GM13976 (cell line): ENCODE results near the gene CCR9.

Experiments used
- DNase-seq: peaks from one replicate; pipeline ENCODE4 v3.0.0; 2012; ENCODE audit warnings: low spot score
- in situ Hi-C: fragments of 300-500 bp; cut with MboI; formaldehyde crosslinking; loops from one replicate; pipeline ENCODE4 v1.12.0; 2022; ENCODE audit warnings: low sequenced_read_pairs, mixed read lengths, inconsistent platforms; ENCODE audit not compliant: unreplicated experiment
- TF ChIP-seq, protein P1 (sequence below): IDR thresholded peaks from 2 replicates; pipeline ENCODE4 v1.5.1; 2012; ENCODE audit warnings: borderline replicate concordance, mild to moderate bottlenecking; ENCODE audit not compliant: insufficient read depth; ENCODE audit errors: extremely low read depth, missing control alignments, control extremely low read depth

Gene CCR9

DNA sequence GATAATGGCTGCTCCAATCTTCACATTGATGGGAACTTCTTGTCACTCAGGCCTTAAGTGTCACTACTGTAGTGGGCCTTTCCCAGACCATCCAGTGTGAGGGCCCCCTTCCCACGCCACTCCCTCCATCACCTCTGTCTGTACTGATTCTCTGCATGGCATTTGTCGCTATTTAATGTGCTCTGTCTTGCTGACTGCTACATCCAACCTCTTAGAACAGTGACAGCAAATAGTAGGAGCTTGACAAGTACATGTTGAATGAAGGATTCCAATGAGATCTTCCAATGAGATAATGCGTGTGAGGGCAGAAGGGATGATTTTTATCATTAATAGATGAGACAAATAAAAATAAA, 5.6 kb upstream of the CCR9 start:
- TF ChIP-seq, protein P1, sequence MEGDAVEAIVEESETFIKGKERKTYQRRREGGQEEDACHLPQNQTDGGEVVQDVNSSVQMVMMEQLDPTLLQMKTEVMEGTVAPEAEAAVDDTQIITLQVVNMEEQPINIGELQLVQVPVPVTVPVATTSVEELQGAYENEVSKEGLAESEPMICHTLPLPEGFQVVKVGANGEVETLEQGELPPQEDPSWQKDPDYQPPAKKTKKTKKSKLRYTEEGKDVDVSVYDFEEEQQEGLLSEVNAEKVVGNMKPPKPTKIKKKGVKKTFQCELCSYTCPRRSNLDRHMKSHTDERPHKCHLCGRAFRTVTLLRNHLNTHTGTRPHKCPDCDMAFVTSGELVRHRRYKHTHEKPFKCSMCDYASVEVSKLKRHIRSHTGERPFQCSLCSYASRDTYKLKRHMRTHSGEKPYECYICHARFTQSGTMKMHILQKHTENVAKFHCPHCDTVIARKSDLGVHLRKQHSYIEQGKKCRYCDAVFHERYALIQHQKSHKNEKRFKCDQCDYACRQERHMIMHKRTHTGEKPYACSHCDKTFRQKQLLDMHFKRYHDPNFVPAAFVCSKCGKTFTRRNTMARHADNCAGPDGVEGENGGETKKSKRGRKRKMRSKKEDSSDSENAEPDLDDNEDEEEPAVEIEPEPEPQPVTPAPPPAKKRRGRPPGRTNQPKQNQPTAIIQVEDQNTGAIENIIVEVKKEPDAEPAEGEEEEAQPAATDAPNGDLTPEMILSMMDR, result no peak
- no peak for DNase-seq
- in situ Hi-C loops, result no loop called here

DNA sequence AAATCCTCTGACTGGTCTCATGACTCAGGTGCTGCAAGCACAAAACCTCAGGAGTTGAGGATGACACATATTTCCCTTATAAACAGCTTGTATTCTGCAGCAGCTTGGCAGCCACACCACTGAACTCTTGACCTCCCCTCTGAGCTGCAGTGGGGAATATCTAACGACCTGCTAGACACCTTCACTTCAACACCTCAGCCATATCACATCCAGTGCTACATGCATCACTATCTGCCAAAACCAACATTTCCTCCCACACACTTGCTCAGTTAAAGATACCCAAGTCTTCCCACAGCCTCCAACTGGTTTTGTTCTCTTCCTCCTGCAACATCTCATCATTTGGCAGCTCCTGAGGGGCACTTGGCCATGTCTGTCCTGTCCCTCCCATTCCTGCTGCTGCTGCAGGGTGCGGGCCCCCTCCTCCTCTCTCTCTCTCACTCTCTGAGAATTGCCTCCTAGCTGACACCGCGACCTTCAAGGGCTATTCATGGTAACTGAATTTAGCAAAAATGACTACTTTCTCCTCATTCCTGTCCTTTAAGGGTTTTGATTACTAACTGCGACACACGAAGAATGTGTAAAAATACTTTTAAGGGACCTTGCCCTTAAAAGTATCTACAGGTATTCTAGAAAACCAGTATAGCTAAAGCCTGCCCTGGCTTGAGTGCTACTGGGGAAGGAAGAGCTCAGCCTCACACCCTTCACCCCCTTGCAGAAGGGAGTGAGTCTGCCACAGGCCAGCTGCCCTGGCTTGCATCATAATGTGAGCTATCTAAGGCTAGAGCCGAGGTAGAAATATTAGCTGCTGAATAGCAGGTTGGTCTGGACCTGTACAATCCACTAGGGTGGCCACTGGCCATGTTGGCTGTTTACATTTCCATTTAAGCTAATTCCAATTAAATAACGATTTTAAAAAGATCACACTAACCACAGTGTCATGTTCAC, 5.0 kb upstream of the CCR9 start:
- peak; percentile 61 for DNase-seq
- TF ChIP-seq, protein P1, result no peak
- in situ Hi-C loops, result no loop called here

DNA sequence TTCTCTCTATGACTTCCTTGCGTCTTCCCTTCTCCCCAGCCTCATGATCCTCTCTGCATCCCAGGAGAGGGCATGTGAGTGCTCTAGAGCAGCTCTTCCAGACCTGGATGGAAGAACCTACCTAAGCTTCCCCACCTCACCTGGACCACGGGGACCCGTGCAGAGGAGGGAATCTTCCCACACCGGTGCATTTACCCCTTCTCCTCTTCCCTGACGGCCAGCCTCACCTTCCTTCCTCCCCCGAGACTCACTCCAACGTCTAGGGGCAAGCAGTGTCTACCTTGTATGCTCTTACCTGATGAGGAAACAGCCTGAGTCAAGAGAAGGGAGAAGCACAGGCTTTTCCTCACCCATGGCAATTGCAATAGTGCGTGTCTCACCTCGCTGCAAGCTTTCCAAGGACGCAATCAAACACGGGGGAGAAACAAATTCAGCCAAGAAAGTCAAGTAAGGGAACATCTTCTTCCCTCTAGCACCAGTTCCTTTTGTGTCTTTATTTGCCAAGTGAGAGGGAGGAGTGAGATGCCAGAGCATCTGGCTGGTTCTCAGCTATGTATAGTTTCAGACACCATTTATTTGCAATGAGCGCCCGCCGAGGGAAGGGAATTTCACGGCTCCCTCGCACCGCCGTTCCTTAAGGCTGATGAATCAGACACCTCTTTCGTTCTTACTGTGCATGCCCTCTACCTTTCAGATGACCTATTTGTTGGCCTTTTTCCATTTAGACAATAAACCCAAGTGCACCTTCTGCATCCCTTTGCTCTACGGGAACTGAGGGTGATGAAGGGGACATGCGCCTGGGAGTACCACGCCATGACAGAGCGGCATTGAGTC, 1.8 kb upstream of the CCR9 start:
- in situ Hi-C loops, result no loop called here
- DNase-seq, result no peak
- TF ChIP-seq, protein P1, result no peak

DNA sequence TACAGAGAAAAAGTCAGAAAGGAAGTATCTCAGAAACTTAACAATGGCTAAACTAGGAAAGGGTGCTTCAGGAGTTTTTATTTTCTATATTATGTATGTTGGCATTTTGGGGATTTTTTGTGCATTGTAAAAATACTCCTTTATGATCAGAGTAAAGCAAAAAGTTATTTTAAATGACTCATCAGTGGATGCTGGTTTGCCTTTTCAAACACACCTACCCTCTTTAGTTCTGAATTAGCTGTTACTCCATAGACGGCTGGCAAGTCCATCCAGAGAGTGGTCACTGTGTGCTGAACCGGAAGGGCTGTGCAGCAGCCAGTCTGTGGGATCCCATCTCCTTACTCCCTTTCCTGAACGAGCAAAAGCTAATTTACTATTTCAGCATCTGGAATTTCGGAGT, 942 bp downstream of the CCR9 start:
- DNase-seq, result no peak
- TF ChIP-seq, protein P1, result no peak
- in situ Hi-C loops, result no loop called here

DNA sequence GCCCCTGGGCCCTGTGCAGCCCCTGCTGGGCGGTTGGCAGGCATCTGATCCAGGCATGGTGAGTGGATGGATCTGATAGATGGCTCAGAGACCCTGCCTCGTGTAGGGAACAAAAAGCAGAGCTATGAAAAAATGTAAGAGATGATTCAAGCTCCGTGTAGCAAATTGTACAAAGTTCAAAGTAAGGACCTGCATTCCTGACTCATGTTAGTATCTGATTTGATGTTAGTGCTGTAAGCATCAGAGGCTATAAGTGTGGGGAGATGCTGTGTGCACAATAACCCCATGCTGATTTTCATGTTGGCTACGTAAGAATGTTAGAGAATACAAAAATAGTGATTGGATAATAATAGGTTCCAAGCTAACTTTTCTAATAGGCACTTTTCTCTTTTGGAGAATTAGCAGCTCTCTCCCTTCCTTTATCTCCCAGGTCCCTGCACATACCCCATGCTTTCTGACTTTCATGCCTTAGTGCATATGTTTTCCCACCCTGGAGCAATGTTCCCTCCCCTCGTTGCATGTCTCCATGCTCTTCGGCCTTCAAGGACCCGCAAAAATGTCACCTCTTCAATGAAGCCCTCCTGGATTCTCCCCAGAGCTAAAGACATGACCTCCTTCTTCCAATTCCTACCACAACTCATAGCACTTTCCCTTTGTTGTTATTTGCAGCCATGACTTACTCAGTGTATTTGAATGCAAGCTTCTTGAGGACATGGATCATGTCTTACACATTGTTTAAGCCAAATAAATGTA, 1.6 kb downstream of the CCR9 start:
- in situ Hi-C loops, result no loop called here
- TF ChIP-seq, protein P1, result no peak
- no peak for DNase-seq

DNA sequence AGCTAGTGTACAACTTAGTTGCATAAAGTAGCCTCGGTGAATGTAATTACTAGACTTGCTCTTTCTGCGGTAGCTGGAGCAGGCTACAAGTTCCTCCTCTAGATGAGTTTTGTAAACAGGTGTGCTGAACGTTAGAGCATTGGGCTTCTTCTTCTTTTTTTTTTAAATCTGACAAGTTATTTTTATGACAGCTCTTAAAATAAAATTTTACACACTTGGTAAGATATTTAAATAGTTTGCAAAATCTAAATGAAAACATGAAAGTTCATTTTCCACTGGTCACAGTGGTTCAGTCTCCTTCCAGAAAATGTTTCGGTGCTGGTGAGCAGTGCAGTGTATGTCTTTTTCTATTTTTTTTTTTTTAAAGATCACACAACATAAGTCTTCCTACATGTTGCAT, 3.0 kb downstream of the CCR9 start:
- in situ Hi-C loops, result no loop called here
- TF ChIP-seq, protein P1, result no peak
- DNase-seq, result peak; percentile 51
